ENCODE results near the gene CASP10.

Gene CASP10

DNA sequence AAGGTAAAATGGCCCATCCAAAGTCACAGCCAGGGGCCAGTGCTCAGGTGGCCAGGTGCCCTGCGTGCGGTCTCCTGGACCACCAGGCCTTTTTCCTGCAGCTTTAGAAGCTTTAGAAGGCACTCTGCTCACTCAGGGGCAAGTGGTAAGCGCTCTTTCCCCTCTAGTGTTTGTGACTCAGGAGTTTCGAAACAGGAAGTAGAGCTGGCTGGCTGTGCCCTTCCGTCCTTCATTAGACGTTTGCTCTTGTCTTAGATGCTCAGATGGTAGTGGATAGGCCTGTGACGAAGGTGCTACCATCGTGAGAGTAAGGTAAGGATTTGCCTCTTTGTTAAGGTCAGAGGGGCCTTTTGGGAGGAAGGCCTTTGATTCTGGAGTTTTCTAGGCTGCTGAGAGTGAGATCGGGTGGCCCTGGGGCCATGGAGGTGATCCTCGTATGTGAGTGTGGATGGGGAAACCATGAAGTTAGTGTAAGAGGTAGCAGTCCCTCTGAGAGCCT, 77.4 kb downstream of the CASP10 start, which contains the start of gene CASP8:
TSS of gene CASP8 (plus strand) at position 235 of the 499 bp plus-strand sequence. CDS start 5,951 bp downstream, outside the sequence.
- DNase-seq (ENCODE audit: low read depth), result no peak

DNA sequence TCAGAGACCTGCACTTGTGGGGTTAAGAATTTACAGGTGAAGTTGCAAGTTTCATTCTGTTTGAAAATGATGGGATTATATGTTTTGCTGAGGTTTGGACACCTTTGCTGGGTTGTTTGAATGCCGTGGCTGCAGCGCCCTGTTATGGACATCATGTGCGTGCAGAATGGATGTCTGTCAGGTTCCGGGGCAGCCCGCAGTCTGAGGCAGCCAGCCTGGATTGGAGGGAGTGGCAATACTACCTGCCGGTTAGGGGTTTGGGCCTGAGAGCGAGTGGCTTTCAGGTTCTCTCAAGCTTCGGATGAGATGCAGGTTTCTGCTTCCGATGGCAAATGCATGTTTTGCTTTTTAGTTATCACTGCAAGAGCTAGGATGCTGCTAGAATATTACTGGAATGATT, 78.5 kb downstream of the CASP10 start:
- no peak for DNase-seq (ENCODE audit: low read depth)

DNA sequence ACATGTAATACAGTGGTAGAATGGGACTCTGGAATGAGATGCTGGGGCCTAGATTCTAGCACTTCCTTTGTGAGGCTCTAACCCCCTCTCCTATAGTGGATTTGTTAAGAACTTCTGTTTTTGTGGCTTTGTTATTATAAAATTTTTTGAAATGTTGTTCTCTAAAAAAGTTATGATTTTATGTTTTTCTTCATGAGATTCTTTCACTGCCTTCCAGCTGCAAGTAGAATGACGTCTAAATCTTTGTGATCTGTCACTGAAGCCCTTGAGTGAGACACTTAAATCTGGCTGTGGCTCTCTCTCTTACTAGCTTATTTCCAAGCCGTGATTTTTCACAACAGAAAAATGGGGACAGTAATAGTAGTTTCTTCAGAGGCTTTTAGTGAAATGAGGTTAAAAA, 79.0 kb downstream of the CASP10 start:
- no peak for DNase-seq (ENCODE audit: low read depth)

DNA sequence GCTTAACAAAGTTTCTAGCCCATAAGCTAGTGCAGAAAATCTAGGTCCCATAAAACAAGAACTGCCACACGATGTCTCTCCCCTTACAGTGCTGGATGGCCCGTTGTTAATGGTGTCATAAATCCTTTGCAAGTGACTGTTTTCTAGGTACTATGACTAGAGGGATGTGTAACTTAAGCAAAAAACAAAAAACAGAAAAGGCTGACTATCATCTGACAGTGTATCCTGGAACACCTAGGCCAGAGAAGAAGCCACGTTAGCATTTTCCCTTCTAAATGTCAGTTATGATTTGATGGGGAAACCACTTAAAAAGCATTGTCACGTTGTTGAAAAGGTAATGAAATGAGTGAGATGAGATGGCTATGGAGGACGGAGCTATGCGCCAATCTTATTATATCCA, 79.8 kb downstream of the CASP10 start:
- no peak for DNase-seq (ENCODE audit: low read depth)

DNA sequence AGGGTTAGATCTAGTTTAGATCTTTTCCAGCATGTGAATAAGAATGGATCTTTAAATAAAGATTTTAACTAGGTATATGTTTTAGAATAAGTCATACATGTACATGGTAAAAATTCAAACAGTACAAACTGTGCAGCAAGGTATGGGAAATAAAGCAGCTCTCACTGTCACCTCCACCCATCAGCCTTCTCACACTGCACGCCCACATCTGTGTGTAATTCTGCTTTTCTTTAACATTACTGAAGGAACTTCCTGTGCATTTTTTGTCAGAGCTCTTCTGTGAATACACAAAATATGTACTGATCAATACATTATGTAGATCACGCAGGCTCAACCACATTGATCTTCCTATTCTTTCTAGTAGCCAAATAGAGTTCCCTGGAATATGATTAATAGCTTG, 80.8 kb downstream of the CASP10 start:
- no peak for DNase-seq (ENCODE audit: low read depth)

DNA sequence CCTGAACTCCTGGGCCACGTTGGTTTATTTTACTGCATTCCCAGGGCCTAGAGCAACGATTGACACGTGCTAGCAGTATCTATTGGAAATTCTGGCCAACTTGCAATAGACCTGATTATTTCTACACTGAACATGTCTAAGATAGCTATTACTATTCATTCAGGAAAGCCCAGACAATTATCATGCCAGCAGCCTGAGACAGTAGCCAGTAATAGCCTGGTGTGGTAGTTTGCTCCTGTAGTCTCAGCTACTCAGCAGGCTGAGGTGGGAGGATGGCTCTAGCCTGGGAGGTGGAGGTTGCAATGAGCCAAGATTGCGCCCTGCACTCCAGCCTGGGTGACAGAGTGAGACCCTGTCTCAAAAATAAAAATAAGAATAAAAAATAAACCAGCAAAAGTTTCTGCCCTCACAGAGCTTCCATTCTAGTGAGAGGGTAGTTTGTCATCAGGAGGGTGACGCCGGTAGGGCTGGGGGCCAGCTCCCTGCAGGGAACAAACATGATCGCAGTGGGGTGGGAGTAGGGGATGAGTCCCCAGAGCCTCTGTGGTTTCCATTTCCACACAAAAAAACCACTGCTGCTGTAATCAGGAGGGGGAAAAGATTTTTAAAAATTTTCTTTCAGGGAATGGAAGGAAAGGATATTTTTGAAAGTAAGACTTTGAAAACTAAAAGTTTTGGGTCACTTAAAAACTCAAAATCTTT, 81.7 kb downstream of the CASP10 start:
- DNase-seq (ENCODE audit: low read depth), result no peak

DNA sequence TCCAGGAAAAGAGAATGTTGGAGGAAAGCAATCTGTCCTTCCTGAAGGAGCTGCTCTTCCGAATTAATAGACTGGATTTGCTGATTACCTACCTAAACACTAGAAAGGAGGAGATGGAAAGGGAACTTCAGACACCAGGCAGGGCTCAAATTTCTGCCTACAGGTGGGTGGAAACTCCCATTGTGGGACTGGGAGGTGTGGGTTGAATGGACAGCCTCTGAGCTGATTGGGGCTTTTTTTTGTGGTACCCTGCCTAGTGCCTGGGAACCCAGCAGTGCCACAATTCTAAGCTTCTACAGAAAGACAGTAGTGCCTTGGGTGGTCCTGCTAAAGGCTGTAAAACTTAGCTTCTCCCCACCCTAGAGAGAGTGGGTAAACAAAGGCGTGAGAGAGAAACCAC, 83.7 kb downstream of the CASP10 start:
- DNase-seq (ENCODE audit: low read depth), result no peak

DNA sequence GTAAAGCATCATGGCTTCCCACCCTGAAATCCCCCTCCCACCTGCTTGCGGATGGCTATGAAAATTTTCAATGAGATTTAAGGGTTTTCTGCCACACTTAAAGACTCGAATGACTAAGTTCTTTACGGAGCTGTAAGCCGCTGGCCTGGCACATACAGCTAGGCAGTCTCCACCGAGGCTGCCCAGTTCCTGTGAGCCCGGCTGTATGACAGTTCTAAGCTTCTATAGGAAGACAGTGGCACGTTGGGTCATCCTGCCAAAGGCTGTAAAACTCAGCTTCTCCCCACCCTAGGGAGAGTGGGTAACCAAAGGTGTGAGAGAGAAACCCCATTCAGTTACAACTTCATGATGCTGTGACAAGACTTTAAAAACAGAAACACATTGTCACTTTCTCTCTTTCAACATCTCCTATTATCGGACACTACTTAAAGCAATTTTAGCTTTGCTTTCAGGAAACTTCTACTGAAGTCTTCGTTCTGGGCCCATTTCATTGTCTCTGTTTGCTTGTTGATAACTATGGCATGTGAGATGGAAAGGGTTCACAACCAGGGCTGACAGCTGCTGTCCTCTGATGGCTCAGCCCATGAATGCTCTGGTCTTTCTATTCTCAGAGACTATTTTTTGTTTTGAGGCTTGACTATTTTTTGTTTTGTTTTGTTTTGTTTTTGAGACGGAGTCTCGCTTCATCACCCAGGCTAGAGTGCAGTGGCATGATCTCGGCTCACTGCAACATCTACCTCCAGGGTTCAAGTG, 84.5 kb downstream of the CASP10 start:
- no peak for DNase-seq (ENCODE audit: low read depth)

DNA sequence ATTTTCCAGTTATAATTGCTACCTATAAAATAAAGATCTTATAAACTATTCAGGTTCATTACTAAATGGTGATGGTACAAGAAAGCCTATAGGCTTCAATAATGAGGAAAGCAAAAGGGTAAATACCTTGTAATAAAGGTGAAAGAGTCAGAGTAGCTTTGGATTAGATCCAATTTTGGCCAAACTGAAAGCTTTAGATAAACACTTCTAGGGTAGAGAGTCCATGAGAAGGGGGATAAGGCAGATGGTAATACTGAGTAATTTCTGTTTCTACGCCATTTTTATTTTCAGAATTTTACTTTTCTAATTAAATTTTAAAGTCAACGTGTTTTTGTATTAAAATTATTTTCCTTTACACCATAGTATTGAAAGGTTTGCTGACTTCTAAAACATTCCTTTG, 86.8 kb downstream of the CASP10 start:
- DNase-seq (ENCODE audit: low read depth), result no peak

DNA sequence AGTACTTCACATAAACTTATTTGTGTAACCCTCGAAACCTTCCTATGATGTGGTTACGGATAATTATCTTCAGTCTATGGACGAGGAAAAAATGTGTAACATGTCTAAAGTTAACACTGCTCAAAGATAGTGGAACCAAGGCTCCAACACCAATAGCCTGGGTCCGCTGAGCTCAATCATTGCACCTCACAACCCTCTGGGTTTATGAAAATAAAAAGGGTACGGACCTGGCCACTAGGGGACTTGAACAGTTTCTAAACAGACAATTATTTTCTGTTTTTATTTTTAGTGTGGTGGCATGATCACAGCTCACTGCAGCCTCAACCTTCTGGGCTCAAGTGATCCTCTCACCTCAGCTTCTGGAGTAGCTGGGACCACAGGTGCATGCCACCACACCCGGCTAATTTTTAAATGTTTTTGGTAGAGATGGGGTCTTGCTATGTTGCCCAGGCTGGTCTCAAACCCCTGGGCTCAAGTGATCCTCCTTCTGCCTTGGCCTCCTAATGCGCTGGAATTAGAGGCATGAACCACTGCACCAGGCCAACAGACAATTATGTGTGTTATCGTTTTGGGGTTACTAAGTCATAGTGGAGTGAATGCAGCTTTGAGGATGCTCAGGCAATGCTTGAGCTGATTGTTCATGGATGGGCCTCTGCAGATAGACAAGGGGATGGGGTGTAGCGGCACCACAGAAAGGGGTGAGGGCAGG, 87.5 kb downstream of the CASP10 start:
- DNase-seq (ENCODE audit: low read depth), result no peak

DNA sequence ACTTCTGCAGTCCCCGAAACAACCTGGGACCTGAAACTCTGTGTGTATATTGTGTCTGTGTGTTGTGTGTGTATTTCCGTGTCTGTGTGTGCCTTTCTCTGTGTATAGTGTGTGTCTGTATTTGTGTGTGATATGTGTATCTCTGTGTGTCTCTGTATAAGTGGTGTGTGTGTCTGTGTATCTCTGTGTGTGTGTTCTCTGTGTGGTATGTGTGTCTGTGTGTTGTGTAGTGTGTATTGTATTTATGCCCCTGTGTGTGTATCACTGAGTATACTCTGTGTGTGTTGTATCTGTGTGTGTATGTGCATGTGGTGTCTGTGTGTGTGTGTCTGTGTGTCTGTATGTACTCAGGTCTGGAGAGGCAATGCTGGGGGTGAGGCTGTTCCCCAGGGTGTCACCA, 89.0 kb downstream of the CASP10 start:
- no peak for DNase-seq (ENCODE audit: low read depth)

DNA sequence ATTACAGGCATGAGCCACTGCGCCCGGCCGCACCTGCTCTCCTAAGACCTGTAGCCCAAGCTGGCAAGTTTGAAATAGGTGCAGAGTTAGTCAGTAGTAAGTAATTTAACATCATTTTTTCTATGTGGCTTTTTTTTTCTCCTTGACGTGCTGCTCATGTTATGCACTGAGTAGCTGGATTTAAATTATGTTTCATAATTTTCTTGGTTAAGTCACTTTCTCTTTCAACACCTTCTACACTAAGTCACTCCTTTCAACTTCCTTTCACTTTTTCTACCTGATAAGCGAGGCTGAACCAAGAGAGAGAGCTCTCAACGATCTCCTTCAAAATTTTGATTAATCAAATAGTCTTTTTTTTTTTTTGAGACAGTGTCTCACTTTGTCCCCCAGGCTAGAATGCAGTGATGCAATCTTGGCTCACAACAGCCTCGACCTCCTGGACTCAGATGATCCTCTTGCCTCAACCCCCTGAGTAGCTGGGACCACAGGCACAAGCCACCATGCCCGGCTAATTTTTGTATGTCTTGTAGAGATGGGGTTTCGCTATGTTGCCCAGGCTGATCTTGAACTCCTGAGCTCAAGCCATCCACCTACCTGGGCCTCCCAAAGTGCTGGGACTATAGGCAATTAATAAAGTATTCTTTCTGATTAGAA, 90.5 kb downstream of the CASP10 start:
- DNase-seq (ENCODE audit: low read depth), result no peak

DNA sequence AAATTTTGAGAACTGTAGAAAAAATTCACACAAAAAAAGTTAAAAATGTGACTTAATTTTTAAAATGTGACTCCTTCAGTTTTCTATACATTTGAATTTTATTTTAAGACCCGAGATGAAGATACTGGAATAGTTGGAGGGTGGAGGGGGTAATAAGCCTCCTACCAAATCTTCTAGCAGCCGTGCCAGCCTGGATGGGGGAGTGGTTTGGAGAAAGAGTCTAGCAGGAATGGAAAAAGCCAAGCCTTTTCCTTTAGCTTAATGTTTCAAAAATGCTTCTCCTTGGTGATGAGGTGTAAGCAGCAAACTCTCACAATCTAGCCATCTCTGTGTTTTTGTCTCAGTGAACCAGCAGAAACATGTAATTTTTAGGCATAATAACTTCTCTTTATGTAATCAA, 92.1 kb downstream of the CASP10 start:
- no peak for DNase-seq (ENCODE audit: low read depth)

DNA sequence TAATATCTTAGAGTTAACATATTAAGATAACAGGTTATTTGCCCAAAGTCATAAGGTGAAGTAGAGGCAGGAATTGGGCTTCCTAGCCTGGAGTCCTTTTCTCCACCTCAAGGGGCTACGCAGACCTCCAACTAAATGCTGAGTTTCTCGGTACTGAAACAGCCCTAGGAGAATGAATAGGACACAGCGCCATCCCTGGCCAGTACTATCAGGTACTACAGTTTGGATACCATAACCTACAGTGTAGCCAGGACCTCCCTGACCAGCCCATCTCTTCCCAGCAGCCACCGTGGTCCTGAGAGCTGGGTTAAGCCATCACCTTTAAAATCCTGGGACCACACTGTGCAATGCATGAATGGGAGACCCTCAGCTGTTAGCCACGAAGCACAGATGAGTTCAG, 93.0 kb downstream of the CASP10 start:
- no peak for DNase-seq (ENCODE audit: low read depth)

DNA sequence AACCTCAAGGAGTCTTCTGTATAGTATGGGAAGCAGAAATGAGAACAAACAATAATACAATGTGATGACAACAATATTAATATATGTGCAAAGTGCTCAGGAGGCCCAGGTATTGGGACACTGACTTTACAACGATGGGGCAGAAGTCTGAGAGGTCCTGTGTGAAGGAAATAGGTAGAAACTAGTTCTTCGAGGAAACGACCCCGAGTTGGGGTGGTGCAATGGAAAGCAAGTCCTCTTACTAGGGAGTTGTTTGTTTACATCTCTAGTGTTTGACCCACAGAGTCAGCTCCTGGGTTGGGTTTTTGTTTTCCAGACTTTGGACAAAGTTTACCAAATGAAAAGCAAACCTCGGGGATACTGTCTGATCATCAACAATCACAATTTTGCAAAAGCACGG, 93.6 kb downstream of the CASP10 start:
- no peak for DNase-seq (ENCODE audit: low read depth)
